Measurements from ENCODE around the gene JAZF1. TPM values are rescaled to one million over a fixed set of nuclear protein-coding genes. Genes with fewer than 3 reads are reported as not detected.

Gene JAZF1
- total and polyA plus RNA-seq, 2 of the 4 experiments (the other 2 are of a cell fraction): 8.4 to 10.5 TPM

- in situ Hi-C loops (cut with MboI; ENCODE audit: low sequenced_read_pairs): no loop called here
Observed at GRCh38 chr7:28140979-28141378, 39.6 kb downstream of the JAZF1 start.

More at GRCh38 chr7:28140979-28141378, 39.6 kb downstream of the JAZF1 start:
- Histone ChIP-seq H3K9ac (ENCODE audit: low read depth, low read length) (no peak overlapping the region), H3K9me3 (ENCODE audit: control insufficient read depth, insufficient read depth, low read length) (peaks cover 3% of the 10 kb centered on the region; the same call in 1 of the 2 replicates), H2AK9ac (replicated peaks; ENCODE audit: low read depth, low read length, poor library complexity) (no peak overlapping the region), H4K20me1 (ENCODE audit: insufficient read depth, low read length) (peaks cover 18% of the 10 kb centered on the region; the same call in 1 of the 2 replicates), H2AK5ac (ENCODE audit: low read depth, low read length) (no peak overlapping the region), H3K56ac (ENCODE audit: extremely low read depth, insufficient read depth, low read length) (no peak overlapping the region), H2BK15ac (ENCODE audit: low read depth, low read length) (no peak overlapping the region), H4K5ac (ENCODE audit: low read depth, low read length) (0 out of 2 replicates have a peak overlapping the region, but pooled peaks have one; percentile 8), H3K36me3 (ENCODE audit: control insufficient read depth, insufficient read depth, low read length) (peaks cover 7% of the 10 kb centered on the region), H3K14ac (replicated peaks; ENCODE audit: low read depth, low read length) (0 out of 2 replicates have a peak overlapping the region, but pooled peaks have one; percentile 14), H3K79me1 (ENCODE audit: low read depth in 1 of 2, low read length in 2 of 2) (peaks cover 33 to 71% of the 10 kb centered on the region in 2 experiments), H3K4me1 (ENCODE audit: control insufficient read depth, insufficient read depth, low read length) (peaks cover 5% of the 10 kb centered on the region), H3K27ac (ENCODE audit: insufficient read depth, low read length) (no peak overlapping the region), H3K18ac (ENCODE audit: low read depth, low read length) (no peak overlapping the region), H3K4ac (ENCODE audit: low read depth, low read length) (no peak overlapping the region), H3K4me2 (ENCODE audit: low read depth, low read length) (no peak overlapping the region), H2BK5ac (ENCODE audit: low read depth, low read length, poor library complexity, severe bottlenecking) (no peak overlapping the region), H3K23ac (ENCODE audit: low read depth, low read length) (no peak overlapping the region), H4K8ac (ENCODE audit: low read depth in 2 of 2, low read length in 2 of 2) (no peak overlapping the region), H3K27me3 (ENCODE audit: control insufficient read depth, insufficient read depth, low read length) (no peaks in the 10 kb centered on the region), H3K4me3 (ENCODE audit: insufficient read depth, low read depth, low read length) (no peak overlapping the region), H2BK20ac (ENCODE audit: low read depth, low read length) (no peak overlapping the region), H3K9me1 (ENCODE audit: insufficient read depth, low read length) (peaks cover 17% of the 10 kb centered on the region), H2BK120ac (ENCODE audit: low read depth, low read length) (no peak overlapping the region), H4K91ac (ENCODE audit: insufficient read depth, low read depth, low read length) (no peak overlapping the region), H2AFZ (replicated peaks; ENCODE audit: low read length, poor library complexity) (no peak overlapping the region)
- dilution Hi-C loops (cut with HindIII; ENCODE audit: low sequenced_read_pairs, unreplicated experiment) (no loop called here), intact Hi-C loops (cut with micrococcal nuclease) (no loop called here)
- TF ChIP-seq RFX5 (IDR thresholded peaks at IDR 0.05; ENCODE audit: low read depth, low read length): no peak
- no peak for TF ChIP-seq CHD1 (IDR thresholded peaks at IDR 0.05; ENCODE audit: low read depth, low read length)
- TF ChIP-seq FOS (IDR thresholded peaks at IDR 0.05; ENCODE audit: low read depth, low read length): no peak
- no peak for TF ChIP-seq NFE2L2 (IDR thresholded peaks at IDR 0.05; ENCODE audit: low read depth, low read length)
- no peak for TF ChIP-seq MXI1 (IDR thresholded peaks at IDR 0.05; ENCODE audit: borderline replicate concordance, low read depth, low read length)
- no peak for TF ChIP-seq CEBPB (IDR thresholded peaks at IDR 0.05; ENCODE audit: low read depth, low read length)
- no peak for TF ChIP-seq RAD21 (IDR thresholded peaks at IDR 0.05; ENCODE audit: low read length)
- TF ChIP-seq USF2 (IDR thresholded peaks at IDR 0.05; ENCODE audit: low read depth, low read length): no peak
- TF ChIP-seq BHLHE40 (IDR thresholded peaks at IDR 0.05; ENCODE audit: low read depth, low read length): no peak
- TF ChIP-seq MAZ (IDR thresholded peaks at IDR 0.05; ENCODE audit: borderline replicate concordance, low read depth, low read length): no peak
- TF ChIP-seq SMC3 (IDR thresholded peaks at IDR 0.05; ENCODE audit: low read depth, low read length): no peak
- no peak for TF ChIP-seq RCOR1 (IDR thresholded peaks at IDR 0.05; ENCODE audit: insufficient replicate concordance, low read length)
- no peak for TF ChIP-seq ELK1 (IDR thresholded peaks at IDR 0.05; ENCODE audit: borderline replicate concordance, low read depth, low read length)
- CTCF ChIA-PET: interaction anchor here (0.9 kb wide), 1 partner anchor 17 kb away, joined by 3 read pairs; no protein-coding TSS in a partner anchor
- no TSS peak for BruUV-seq (replicated peaks)
- POLR2A ChIA-PET (ENCODE audit: unreplicated experiment): interaction anchor here (0.5 kb wide), 1 partner anchor 1033 kb away, joined by 3 read pairs; no protein-coding TSS in a partner anchor
- no CpG with 5 or more reads among the region's 1 CpG for WGBS, 2 experiments (ENCODE audit: extremely low coverage in 2 of 2, insufficient read length in 1 of 2)
- peak; percentile 28; the same call in 1 of the 2 replicates for ATAC-seq (ENCODE audit: low read depth)
- DNase-seq: no peak

Measured in IMR-90 (cell line).